Loucy (cell line): ENCODE measurements around the gene CFAP251.

Source experiments
- CTCF ChIP-seq: fragments of 200-600 bp; sonication (generic); conservative IDR thresholded peaks from 2 replicates; pipeline ENCODE4 v1.5.1; 2014; ENCODE audit warnings: mild to moderate bottlenecking, antibody characterized with exemption, low read length
- EZH2phosphoT487 ChIP-seq: fragments of 200-600 bp; IDR thresholded peaks from 2 replicates; pipeline ENCODE4 v1.6.1; 2018; ENCODE audit warnings: antibody characterized with exemption, mild to moderate bottlenecking, moderate library complexity, borderline replicate concordance

- TF ChIP-seq CTCF (no peak), EZH2phosphoT487 (no peak)
These were observed 116.9 kb downstream of the CFAP251 start for GRCh38 chr12:122035292-122035691.
